ENCODE results near the gene LIMCH1. TPM values are rescaled to one million over a fixed set of nuclear protein-coding genes. Genes with fewer than 3 reads are reported as not detected.

Gene LIMCH1
- total and polyA plus RNA-seq, 2 of the 8 experiments (the other 6 are each of a cell fraction or from before 2014, with no cell fraction given) = 2.7 to 3.0 TPM

- no peak for TF ChIP-seq RNF2 (IDR thresholded peaks at IDR 0.05; ENCODE audit: borderline replicate concordance, low read depth, low read length, missing control alignments, poor library complexity, severe bottlenecking)
- TF ChIP-seq PHF8 (conservative IDR thresholded peaks at IDR 0.05; ENCODE audit: low read depth, low read length) = no peak
- no peak for TF ChIP-seq RXRA (IDR thresholded peaks at IDR 0.05; ENCODE audit: insufficient read depth, low read depth, low read length)
- no peak for TF ChIP-seq CEBPB (IDR thresholded peaks at IDR 0.05; ENCODE audit: low read depth, low read length)
- TF ChIP-seq POLR2AphosphoS5 (IDR thresholded peaks at IDR 0.05; ENCODE audit: low read depth, low read length) = no peak
- no peak for TF ChIP-seq RBBP5 (IDR thresholded peaks at IDR 0.05; ENCODE audit: borderline replicate concordance, low read depth, low read length)
- no peak for TF ChIP-seq TCF12 (IDR thresholded peaks at IDR 0.05; ENCODE audit: low read depth, low read length)
- no peak for TF ChIP-seq SRF (IDR thresholded peaks at IDR 0.05; ENCODE audit: low read depth, low read length)
- TF ChIP-seq GABPA (IDR thresholded peaks at IDR 0.05; ENCODE audit: borderline replicate concordance, insufficient read depth, low read length) = no peak
Measured at GRCh38 chr4:41632481-41633073, 94.6 kb downstream of the LIMCH1 start (continued).
